Stimulated activated CD8-positive, alpha-beta memory T cell treated with anti-CD3 and anti-CD28 coated beads, Interleukin-7, amount 100 ng/mL, for 48 hours (primary cell): ENCODE results near the gene CRHR1.
A peak's percentile ranks its signal among the peaks of the same experiment; 100 is the strongest.

Experiments used
- DNase-seq, 2 donors: peaks; one replicate each; pipeline ENCODE4 v3.0.0-alpha.2; 2020; ENCODE audit warnings: low read depth in 1 of 2; ENCODE audit errors: extremely low read depth in 1 of 2

The CRHR1 gene

DNA sequence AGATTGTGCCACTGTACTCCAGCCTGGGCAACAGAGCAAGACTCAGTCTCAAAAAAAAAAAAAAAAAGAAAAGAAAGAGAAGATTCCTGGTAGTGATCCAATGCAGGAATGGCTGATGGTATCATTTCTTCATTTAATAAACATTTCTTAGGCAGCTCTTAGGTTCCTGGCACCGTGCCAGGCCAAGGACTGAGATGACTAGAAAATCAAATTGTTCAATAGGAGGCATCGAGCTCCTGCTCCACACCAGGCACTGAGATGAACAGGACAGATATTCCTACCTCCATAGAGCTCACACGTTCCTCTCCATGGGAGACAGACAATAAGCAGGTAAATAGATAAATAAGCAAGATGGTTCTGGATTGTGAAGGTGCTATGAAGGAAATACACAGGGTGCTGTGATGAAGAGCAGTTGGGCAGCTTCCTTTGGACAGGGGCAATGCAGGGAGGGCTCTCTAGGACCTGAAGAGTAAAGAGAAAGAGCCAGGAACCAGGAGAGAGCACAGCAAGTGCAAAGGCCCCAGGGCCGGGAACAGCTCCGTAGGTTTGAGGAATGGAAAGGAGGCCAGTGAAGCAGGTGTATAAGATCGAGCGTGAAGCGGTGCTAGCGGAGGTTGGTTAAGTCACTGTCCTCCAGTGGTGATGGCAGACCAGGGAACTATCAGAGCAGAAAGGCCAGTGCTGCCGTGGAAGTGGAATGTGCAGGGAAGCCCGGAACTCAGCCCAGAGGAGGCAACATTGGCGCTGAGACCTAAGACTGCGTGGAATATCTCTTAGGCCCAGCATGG, 26.5 kb upstream of the CRHR1 start:
- no peak for DNase-seq

DNA sequence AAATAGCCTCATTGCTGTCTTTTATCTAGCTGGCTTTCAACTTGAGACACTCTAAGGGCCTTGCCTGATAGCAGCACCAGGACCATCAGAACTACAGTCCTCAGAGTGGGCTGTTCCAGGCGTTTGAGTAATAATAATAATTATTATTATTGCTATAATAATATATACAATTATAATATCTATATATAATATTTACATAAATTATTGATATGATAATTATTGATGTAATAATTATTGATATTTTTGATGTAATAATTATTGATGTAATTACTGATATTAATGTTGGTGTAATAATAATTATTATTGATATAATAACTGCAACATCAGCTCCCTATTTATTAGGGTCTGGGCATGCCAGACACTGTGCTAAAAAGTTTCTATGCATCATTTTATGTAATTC, 25.6 kb upstream of the CRHR1 start:
- DNase-seq, result no peak

DNA sequence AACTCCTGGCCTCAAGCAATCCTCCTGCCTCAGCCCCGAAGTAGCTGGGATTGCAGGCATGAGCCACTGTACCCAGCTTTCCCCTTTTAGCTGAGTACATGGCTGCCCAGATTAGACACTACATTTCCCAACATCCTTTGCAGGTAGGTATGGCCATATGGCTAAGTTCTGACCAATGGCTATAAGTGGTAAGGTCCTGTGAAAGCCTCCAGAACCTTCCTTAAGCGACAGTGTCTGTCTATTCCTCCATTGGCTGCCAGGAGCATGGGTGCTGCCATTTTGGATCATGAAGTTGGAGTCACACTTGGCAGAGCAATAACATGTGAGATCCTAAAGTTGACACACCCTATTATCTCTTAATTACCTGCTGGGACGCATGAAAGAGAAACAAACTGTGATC, 24.4 kb upstream of the CRHR1 start:
- no peak for DNase-seq

DNA sequence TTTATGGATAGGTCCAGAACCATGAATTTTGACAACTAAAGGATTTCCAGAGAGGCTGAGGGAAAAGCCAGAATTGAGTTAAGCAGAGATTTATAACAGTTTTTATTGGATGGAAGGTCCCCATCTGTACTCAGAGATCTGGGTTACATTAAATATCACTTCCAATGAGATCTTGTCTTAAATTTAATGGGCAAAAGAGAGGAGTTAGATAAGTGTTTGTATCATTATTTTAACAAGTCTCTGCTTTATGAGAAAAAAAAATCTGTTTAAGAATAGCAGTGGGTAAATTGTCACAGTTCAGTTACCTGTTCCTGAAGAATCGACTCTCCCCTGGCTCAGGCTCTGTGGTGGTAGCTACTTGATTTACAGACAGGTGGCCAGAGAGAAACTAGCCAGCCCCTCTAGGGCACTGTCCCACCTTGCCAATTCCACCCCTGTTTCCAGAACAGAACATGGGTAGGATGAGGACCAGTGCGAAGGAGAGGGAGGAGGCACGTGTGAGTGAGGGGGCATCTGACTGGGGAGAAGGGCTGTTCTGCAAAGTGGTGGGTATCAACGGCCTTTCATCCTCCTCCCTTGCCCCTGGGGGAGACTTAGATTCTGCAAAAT, 22.1 kb upstream of the CRHR1 start:
- DNase-seq, result no peak

DNA sequence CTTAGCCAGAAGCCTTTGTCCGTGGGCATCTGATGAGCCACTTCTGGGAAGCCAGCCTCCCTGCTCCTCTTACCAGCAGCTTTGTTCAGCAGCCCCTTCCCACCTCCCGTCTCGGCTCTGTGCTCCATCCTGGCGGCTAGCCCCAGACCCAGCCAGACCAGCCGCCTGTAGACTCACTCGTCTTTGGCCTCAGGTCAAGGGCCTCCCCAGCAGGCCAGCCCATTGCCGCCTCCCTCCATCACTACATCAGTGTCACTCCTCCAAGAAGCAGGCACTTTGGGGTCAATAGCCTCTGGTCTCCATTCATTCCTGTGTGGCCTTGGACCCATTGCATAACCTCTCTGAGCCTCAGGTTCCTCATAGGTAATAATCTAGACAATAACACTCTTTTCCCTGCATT, 20.9 kb upstream of the CRHR1 start:
- no peak for DNase-seq

DNA sequence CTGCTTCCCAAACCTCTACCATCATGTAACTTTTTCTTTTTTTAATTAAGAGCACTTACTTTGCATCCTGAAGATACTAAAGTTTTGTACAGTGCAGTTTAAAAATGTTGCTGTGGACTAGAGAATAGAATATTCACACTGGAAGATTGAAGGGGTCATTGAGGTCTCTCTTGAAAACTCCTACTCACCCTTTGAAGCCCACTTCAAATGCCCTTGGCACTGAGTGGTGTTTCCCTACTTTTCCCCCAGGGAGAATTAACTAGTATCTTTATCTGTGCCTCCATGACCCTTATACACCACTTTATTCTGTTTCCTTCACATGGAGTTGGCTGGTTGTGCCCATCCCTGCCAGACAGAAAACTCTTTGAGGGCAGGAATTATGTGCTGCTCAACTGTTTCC, 19.6 kb upstream of the CRHR1 start:
- DNase-seq, result no peak

DNA sequence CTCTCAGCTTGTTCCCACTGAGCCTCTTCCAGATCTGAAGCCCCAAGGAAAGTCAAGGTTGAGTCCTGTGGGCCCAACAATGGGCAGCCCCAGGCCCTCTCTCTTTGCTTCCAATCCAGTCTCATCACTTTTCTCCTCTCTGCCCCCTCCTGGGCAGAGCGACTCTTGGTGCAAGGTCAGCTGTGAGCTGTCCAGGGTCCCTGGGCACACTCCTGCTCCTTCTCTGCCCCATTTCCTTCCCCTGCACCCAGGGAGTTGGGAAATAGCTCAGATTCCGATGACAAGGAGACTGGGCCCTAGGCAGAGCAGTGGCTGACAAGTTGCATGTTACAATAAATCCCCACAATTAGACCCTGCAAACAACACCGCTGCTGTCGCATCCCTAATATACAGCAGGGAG, 16.1 kb upstream of the CRHR1 start:
- DNase-seq, result no peak

DNA sequence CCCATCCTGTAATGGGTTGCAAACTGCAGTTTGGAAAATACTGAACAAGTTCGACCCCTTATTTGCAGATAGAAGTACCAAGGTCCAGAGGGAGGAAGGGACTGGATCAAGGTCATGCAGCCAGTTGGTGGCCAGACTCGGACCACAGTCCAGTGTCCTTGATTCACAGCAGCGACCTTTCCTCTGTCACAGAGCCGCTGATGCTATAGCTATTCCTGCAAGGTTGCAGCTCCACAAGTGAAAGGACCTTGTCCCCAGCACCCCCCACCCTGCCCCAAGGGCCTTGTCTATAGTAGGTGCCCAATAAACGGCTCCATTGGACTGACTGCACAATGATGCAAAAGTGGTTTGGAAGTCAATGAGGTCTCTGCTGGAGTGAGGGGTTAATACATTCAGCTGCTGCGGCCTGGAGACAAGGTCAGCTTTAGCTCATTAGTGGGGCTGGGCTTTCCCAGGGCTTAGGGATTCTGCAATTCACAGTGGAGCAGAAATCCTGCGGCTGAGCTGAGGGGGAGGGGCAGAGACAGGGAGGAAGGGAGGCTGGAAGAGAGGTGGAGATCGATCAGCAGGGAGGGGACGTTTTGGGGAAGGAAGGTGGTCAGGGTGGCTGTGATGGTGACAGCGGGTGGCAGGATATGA, 13.4 kb upstream of the CRHR1 start:
- no peak for DNase-seq

DNA sequence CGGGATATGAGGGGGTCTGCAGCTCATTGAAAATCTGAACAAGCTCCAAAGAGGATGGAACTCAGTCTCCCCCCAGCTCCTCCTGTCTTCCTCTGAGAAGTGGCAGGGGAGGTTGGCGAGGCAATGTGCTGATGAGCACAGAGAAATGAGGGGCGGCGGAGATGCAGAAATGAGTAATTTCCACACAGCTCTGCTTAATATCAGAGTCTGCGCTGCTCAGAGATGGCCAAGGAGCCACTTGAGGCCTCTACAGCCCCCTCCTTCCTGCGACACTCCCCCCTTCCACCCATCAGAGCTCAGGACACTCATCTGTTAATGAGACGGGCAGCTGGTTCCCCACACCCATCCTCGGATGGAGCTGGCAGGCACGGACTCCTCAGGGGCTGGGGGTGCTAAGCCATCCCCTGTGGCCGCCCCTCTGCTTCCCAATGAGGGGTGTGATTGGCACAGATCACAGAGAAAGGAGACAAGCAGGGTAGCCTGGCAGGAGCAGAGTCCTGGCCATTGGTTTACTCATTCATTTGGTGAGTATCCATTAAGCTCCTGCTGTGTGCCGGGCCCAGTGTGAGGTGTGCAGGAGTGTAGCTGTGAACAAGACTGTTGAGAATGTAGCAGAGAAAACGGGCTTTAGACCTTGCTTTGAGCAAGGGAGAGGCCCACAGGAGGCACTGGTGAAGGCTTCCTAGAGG, 12.7 kb upstream of the CRHR1 start:
- no peak for DNase-seq

DNA sequence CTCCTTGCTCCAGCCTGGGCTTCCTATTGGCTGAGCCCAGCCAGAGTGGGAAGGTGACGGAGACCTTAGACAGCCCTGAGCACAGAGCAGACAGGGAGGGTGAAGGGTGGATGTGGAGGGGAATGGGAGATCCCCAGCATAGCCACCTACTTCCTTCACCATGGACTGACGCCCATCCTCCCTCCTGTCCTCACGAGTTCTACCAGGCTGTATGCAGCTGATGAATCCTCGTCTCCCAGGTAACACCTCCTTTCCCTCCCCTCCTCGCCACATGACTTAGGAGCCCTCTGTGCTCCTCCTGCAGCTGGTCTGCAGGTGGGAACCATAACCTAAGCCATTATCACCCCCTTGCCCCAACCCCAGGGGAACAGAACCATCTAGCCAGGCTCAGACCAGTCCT, 9.0 kb upstream of the CRHR1 start:
- no peak for DNase-seq

DNA sequence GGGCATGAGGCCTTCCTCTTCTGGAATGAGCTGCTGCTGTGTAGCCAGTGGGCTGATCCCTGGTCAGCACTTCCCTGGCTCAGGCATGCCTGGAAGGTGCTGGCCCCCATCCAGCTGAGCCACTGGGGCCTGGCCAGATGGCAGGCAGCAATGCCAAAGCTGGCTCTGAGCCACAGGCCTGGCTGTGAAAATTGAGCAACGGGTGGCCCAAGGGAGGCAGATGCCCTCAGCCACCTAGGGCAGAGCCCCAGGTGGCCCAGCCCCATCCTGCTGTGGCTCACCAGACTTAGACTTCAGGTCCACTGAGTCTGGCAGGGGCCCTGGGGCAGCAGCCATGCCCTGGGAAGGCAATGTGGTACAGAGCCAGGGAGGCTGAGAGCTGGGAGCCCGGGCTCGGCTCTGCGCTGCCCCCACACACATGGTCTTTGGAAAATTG, 8.5 kb upstream of the CRHR1 start:
- no peak for DNase-seq

DNA sequence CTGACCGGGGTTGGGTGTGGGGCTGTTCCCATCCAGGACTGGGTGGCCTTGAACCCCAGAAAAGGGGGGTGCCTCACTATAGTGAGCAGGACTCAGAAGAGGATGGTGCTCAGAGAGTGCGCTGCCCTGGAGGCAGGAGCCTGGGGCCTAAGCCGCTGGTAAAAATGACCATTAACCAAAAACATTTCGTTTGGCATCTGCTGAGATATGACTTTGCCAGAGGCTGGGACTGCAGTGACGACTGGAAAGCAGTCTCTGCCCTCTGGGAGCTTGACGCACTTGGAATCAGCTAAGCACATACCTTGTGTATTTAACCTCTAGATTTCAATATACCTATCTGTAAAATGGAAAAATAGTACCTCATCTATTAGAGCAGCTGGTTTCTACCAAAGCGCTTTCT, 7.2 kb upstream of the CRHR1 start:
- DNase-seq, result no peak

DNA sequence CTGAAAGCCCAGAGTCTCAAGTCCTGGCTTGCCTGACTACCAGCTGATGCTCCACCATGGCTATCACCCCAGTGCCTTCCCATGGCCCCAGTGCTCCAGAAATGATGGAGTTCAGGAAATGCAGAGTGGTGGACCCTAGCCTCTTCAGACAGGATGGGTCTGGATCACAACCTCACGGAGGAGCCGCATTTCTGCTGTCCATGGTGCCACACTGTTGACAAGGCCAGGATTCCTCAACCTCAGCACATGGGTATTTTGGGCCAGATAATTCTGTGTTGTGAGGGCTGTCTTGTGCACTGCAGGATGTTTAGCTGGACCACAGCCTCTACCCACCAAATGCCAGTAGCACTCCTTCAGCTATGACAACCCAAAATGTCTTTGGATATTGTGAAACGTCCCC, 6.7 kb upstream of the CRHR1 start:
- no peak for DNase-seq

DNA sequence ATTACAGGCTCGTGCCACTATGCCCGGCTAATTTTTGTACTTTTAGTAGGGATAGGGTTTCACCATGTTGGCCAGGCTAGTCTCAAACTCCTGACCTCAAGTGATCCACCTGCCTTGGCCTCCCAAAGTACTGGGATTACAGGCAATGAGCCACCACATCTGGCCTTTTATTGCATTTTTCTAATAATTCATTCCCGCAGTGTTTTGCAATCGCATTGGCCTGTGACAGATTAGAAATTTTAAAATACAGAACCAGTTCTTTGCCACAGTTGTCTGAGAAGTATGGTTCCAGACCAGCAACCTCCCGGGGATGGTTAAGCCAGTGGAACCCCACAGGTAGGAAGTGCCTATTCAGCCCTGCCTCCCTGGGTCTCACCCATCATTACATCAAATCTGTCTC, 3.2 kb upstream of the CRHR1 start:
- no peak for DNase-seq

DNA sequence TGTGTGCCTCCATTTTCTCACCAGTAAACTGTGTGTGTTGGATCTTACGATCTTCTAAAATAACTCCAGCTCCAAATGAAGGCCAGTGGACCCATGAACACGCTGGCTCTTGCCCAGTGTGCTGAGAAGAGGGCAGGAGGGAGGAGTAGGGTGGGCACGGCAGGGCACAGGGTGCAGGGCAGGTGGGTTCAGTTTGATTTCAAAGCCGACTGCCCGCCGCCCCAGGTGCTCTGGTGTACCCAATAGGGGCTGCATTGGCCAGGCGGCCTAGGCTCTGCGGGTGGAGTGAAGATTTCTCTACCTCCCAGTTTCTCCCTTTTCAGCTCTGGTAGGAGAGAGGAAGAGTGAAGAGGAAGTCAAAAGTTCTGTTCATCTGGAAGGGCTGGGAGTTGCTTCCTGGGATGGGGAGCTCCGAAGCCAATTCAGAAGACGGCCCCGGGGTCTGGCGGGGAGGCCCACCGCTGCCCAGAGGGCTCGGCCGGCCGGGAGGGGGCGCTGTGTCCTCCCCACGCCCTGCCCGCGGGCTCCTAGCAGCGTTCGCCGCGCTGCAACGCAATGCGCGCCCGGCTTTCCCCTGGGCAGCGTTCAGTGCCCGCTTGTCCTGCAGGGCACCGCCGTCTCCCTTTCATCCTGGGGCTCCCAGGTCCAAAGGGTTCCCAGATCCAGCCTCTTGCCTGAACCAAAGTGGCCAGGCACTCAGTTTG, 1.1 kb upstream of the CRHR1 start:
- peak; percentile 7 to 13 for DNase-seq

DNA sequence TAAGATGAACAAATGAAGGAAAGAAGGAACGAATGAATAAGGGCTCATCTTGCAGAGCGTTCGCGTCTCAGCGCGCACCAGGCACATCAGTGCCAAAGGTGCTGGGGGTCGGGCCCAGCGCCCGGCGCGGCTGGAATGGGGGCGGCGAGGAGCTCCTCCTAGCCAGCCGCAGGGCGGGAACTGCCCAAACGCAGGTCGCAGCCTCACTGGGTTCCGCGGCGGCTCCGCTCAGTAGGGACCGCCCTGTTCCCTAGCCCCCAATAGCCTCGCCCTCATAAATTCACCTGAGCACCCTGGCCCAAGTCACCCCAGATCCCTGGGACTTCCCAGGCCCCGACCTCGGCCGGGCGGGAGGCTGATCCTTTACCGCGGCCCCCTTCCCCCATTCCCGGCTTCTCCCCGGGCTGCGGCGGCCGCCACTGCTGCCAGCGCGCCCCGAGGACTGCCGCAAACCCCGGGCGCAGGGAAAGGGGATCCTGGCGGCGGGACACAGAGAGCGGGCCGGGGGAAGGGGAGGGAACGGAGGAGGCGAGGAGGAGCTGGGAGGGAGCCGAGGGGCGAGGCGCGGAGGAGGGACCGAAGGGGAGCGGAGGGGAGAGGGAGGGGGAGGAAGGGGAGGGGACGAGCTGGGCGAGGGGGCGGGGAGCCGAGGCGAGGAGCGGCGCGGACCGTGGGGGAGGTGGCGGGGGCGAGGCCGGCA, 377 bp upstream of the CRHR1 start:
- no peak for DNase-seq

DNA sequence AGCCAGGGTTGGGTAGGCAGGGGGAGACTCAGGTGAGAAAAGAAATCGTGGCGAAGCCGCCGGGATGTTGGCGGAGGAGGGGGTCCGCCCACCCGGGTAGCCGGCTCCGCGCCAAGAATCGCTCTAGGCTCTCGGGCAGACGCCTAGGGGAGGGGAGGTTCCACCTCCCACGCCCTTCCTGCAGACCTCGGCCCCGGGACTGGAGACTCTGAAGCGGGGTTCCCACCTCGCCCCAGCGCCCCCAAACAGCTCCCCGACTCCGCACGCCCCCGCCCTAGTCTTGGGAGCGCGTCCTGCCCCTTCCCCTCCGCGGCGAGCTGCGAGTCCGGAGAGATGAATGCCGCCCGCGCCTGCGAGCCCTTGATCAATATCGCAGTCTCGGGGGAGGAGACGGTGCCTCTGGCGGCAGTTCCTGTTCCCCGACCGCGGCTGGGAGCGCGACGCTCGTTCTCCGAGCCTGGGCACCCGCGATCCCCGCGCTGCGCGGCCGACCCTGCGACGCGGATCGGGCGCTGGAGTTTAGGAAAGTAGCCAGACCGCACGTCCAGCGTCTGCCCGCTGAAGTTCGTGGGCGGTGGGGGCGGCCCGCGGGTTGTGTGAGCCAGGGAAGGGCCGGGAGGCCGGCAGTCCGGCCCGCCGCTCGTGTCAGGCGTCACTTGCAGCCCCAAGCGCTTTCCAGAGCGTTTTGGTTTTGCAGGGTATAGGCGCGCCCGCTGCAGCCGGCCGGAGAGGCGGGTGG, 790 bp downstream of the CRHR1 start:
- DNase-seq, result peak in 1 of 2 donors; percentile 19

DNA sequence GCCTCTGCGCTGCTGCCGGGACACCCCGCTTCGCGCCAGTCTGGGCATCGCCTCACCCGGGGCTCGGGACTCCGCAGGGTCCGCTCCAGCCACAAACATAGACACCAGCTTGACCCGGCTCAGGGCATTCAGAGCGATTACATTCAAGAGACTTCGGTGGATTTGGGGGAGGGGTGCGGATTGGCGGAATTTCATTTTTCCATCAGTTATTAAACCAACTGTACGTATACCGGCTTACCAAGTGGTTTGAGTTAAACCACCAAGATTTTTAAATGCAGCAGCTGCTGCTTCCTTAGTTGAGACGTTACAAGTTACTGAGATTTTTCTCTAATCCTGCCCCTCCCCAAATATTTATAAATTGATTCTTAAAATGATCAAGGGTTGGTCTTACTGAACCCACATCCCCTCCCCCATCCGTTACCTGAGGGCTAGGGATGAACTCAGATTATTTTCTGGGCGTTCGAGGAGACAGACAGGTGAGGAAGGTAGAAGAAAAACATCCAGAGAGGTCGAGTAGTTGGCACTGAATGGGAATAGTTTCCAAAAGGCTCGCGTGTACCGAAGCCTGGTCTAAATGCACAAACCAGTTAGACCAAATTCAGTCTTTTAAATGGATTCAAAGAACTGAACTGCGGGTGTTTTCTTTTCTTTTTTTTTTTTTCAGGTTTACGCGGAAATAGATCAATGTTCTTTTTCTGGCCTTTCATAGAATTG, 1.5 kb downstream of the CRHR1 start:
- no peak for DNase-seq

DNA sequence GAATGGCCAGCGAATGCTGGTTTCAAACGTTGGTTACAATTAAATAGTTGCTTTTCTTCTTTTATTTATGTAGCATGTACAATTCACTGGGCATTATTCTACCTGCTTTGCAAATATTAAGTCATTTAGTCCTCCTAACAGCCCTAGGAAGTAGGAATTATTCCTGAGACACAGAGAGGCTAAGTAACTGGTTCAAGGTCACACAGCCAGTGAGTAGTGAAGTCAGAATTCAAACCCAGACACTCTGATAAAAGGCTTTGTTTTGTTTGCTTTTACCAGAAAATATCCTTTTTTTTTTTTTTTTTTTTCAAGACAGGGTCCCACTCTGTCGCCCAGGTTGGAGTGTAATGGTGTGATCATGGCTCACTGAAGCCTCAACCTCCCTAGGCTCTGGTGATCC, 2.2 kb downstream of the CRHR1 start:
- DNase-seq, result no peak
